Right lobe of liver (tissue), 6 donors: ENCODE measurements around the gene TRAPPC2L. TPM values are rescaled to one million over a fixed set of nuclear protein-coding genes. Genes with fewer than 3 reads are reported as not detected.
"Not testable (repeated sequence)": the region's sequence is repeated elsewhere in the genome, so short reads cannot be mapped to it uniquely, and the experiment has no call there.

ENCODE experiments used
- ATAC-seq, 4 donors: fragments of 200-7000 bp; cut with Tn5 transposase; one replicate each; pipeline ENCODE4 v1.9.1; 2020; ENCODE audit warnings: mild to moderate bottlenecking in 4 of 4, moderate library complexity in 4 of 4
- DNase-seq, 3 donors: peaks; one replicate each; pipeline ENCODE4 v3.0.0-alpha.2; 2020
- H3K27ac ChIP-seq, 3 donors: fragments of 200-600 bp; one replicate each; pipeline ENCODE4 v1.8.0; 2022
- H3K27me3 ChIP-seq, 2 donors: fragments of 200-600 bp; one replicate each; pipeline ENCODE4 v1.8.0; 2022
- H3K36me3 ChIP-seq, 4 donors: fragments of 200-600 bp; sonication (generic) in 1 of 4; one replicate each; pipeline versions ENCODE4 v1.5.1 to v1.8.0; 2017 to 2022; ENCODE audit warnings: control low read depth in 1 of 4
- H3K4me1 ChIP-seq, 4 donors: fragments of 200-600 bp; sonication (generic) in 1 of 4; one replicate each; pipeline versions ENCODE4 v1.5.1 to v1.8.0; 2017 to 2022; ENCODE audit warnings: control low read depth in 1 of 4
- H3K4me3 ChIP-seq, 3 donors: fragments of 200-600 bp; one replicate each; pipeline ENCODE4 v1.8.0; 2022
- H3K9me3 ChIP-seq, 4 donors: fragments of 200-600 bp; sonication (generic) in 1 of 4; one replicate each; pipeline versions ENCODE4 v1.5.1 to v1.8.0; 2017 to 2022; ENCODE audit warnings: control low read depth in 1 of 4
- CTCF ChIP-seq, 4 donors: fragments of 200-600 bp in 3 of 4; fragments of 450-650 bp in 1 of 4; IDR thresholded peaks; one replicate each; pipeline versions ENCODE4 v1.5.1 to v1.8.0; 2016 to 2022; ENCODE audit warnings: antibody characterized with exemption in 4 of 4, mild to moderate bottlenecking in 2 of 4
- POLR2A ChIP-seq: fragments of 450-650 bp; IDR thresholded peaks from one replicate; pipeline ENCODE4 v1.6.1; 2017; ENCODE audit warnings: antibody characterized with exemption, mild to moderate bottlenecking
- WGBS: methylation state at CpG from one replicate; pipeline ENCODE4 v1.1.6; 2018; ENCODE audit warnings: low coverage, low lambda C conversion rate; ENCODE audit not compliant: insufficient coverage; ENCODE audit errors: missing lambda C conversion rate; 5-methylcytosine and 5-hydroxymethylcytosine counted together
- intact Hi-C, 2 donors: fragments of 100-400 bp; cut with DNase I; formaldehyde crosslinking; loops; one replicate each; pipeline versions ENCODE4 v1.11.2 to v1.14.1; 2022
- total RNA-seq, 6 experiments: library from RNA; depleted of rRNA in 2 of 6; stranded (reverse); fragments of >200 nt in 2 of 6; fragmentation: NEBNext Ultra II Directional in 3 of 6; extraction: Animal tissue kit (Norgen Biotek cat#: 25700) in 3 of 6; gene quantifications; one replicate each; pipeline versions ENCODE4 v1.1.0 to v1.2.4, GENCODE V29; 2016 to 2023
- donor health status: DM: no; HTN: yes; CAD: no.
- donor health status: DM: no; HTN: no; CAD: no.
- donor health status: DM: no; HTN: no; CAD: no.
- donor health status: DM: no; HTN: yes; CAD: no.
- donor health status: DM: no; HTN: yes; CAD: no.

Gene TRAPPC2L
- total RNA-seq, 6 experiments from 2014 or later = 15.1 to 25.5 (median 20.1) TPM

- DNase-seq (no peak), ATAC-seq (no peak)
- TF ChIP-seq CTCF (IDR thresholded peaks at IDR 0.05) = no peak
- no peak for TF ChIP-seq POLR2A
- Histone ChIP-seq H3K27me3 (no peaks in the 10 kb centered on the region), H3K4me1 (no peaks in the 10 kb centered on the region), H3K27ac (no peak overlapping the region), H3K4me3 (no peak overlapping the region), H3K36me3 (no peaks in the 10 kb centered on the region), H3K9me3 (no peaks in the 10 kb centered on the region)
- intact Hi-C loops = no loop called here
- WGBS = 74% methylated on average over 3 of the region's 19 CpGs
Observed at GRCh38 chr16:88893127-88893968, 36.4 kb downstream of the TRAPPC2L start.

- DNase-seq, H3K27ac ChIP-seq, H3K9me3 ChIP-seq, H3K27me3 ChIP-seq, H3K4me3 ChIP-seq, ATAC-seq, H3K4me1 ChIP-seq, H3K36me3 ChIP-seq, intact Hi-C loops: not testable (repeated sequence)
- 88% methylated on average over 4 of the region's 6 CpGs for WGBS
Observed at GRCh38 chr16:88894266-88894665, 37.3 kb downstream of the TRAPPC2L start.

- Histone ChIP-seq H3K4me1 (no peaks in the 10 kb centered on the region), H3K27ac (no peak overlapping the region), H3K36me3 (no peaks in the 10 kb centered on the region), H3K27me3 (no peaks in the 10 kb centered on the region), H3K9me3 (no peaks in the 10 kb centered on the region), H3K4me3 (no peak overlapping the region)
- TF ChIP-seq POLR2A (no peak), CTCF (IDR thresholded peaks at IDR 0.05) (no peak)
- ATAC-seq = no peak
- intact Hi-C loops = no loop called here
- no peak for DNase-seq
- no CpG with 5 or more reads among the region's 21 CpGs for WGBS
Observed at GRCh38 chr16:88894681-88895300, 37.9 kb downstream of the TRAPPC2L start.

GRCh38 chr16:88895335-88895734 is 38.4 kb downstream of the TRAPPC2L start:
- Histone ChIP-seq H3K9me3 (no peaks in the 10 kb centered on the region), H3K4me3 (no peak overlapping the region), H3K27me3 (no peaks in the 10 kb centered on the region), H3K36me3 (no peaks in the 10 kb centered on the region), H3K27ac (no peak overlapping the region), H3K4me1 (no peaks in the 10 kb centered on the region)
- no peak for DNase-seq
- intact Hi-C loops = no loop called here
- no CpG with 5 or more reads among the region's 22 CpGs for WGBS
- ATAC-seq = no peak
- TF ChIP-seq POLR2A = no peak
- no peak for TF ChIP-seq CTCF (IDR thresholded peaks at IDR 0.05)
